HG03175 (cell line): ENCODE measurements around the gene ZAP70.
"Not testable (repeated sequence)": the region's sequence is repeated elsewhere in the genome, so short reads cannot be mapped to it uniquely, and the experiment has no call there.

ENCODE experiments used
- ATAC-seq: cut with Tn5 transposase; IDR thresholded peaks from one replicate; pipeline ENCODE4 v1.9.1; 2021; ENCODE audit warnings: mild to moderate bottlenecking, moderate library complexity; ENCODE audit not compliant: unreplicated experiment

The ZAP70 gene

DNA sequence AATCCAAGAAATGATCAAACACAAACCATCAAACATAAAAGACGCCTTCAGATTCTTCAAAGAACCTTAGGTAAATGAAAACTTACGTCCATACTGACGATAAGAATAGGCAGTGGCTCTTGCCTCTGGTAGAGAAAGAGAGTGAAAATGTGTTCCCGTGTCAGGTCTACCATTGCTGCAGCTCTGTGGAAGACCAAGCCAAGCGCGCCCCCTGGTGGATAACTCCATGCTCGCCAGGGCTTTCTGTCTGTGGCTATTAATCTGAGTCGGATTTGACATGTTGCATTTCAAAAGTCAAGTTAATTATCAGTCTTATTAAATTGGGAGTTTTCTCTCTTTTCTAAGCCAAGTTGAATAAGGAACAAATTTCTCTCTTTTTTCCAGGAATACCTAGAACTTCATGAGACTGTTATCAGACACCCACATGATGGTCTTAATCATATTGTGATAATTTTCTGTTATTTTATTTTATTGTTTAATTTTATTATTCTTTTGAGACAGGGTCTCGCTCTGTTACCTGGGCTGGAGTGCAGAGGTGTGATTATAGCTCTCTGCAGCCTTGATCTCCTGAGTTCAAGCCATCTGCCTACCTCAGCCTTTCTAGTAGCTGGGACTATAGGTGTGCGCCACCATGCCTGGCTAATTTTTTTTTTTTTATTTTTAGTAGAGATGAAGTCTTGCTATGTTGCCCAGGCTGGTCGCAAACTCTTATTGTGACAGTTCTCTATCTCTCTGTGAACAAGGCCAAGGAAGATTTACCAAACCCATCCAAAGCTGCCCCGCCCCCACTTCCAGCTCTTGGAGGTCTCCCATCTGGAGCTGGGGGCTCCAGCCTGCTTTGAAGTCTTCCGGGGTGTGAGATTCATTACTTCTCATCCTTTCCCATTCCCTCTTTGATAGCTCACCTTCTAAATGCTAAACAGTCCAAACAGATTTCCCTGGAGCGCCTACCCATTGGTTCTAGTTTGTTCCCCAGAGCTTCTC, 15.8 kb upstream of the ZAP70 start:
- ATAC-seq, result no peak

DNA sequence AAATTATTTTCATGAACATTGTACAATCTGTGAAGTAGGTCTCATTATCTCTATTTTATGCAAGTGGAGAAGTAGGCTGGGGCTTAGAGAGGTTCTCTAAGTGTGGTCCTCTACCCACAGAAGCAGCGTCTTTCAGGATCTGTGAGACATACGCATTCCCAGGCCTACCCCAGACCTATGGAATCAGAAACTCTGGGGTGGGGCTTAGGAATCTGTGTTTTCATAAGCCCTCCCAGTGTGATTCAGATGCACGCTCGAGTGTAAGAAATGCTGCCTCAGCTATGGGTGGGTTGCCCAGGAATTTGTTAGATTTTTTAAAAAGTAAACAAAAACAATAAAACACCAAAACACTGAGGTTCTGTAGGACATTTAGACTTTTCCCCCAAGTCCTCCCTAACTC, 14.8 kb upstream of the ZAP70 start:
- no peak for ATAC-seq

- ATAC-seq, result no peak
Observed at GRCh38 chr2:97699765-97700444, 13.5 kb upstream of the ZAP70 start.

GRCh38 chr2:97701186-97701585, 12.2 kb upstream of the ZAP70 start:
- ATAC-seq, result no peak

- ATAC-seq, result no peak
Observed at GRCh38 chr2:97701851-97702465, 11.4 kb upstream of the ZAP70 start.

- ATAC-seq, result no peak
Observed at GRCh38 chr2:97702731-97703470, 10.5 kb upstream of the ZAP70 start.

- no peak for ATAC-seq
Observed at GRCh38 chr2:97703741-97704140, 9.6 kb upstream of the ZAP70 start.

GRCh38 chr2:97704989-97705388, 8.4 kb upstream of the ZAP70 start:
- no peak for ATAC-seq

- no peak for ATAC-seq
Observed at GRCh38 chr2:97706112-97706511, 7.3 kb upstream of the ZAP70 start.

DNA sequence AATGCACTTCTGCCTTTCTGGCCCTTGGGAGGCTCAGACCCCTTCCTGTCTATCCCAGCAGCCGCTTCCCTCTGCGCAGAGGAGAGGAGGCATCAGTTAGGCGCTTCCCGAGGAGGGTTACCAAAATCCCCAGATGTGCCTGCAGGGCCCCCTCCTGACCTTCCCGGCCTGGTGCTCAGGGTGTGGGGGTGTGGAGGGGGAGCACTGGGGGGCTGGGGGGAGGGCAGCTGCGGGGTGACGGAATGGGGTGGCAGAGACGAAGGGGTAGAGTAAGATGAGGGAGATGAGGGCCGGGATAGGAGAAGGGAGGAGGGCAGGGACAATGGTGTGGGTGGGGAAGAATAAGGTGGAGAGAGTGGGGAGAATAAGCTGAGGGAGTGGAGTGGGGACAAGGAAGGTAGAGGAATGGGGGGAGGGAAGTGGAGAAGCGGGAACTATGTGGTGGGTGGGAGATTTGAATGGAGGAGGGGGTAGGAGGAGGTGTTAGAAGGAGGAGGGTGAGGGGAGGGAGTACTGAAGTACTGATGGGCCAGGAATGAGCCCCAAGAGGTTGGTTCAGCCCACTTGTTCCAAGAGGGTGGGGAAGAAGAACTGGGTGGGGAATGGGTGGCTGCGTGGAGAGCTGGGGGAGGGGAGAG, 6.5 kb upstream of the ZAP70 start:
- no peak for ATAC-seq

DNA sequence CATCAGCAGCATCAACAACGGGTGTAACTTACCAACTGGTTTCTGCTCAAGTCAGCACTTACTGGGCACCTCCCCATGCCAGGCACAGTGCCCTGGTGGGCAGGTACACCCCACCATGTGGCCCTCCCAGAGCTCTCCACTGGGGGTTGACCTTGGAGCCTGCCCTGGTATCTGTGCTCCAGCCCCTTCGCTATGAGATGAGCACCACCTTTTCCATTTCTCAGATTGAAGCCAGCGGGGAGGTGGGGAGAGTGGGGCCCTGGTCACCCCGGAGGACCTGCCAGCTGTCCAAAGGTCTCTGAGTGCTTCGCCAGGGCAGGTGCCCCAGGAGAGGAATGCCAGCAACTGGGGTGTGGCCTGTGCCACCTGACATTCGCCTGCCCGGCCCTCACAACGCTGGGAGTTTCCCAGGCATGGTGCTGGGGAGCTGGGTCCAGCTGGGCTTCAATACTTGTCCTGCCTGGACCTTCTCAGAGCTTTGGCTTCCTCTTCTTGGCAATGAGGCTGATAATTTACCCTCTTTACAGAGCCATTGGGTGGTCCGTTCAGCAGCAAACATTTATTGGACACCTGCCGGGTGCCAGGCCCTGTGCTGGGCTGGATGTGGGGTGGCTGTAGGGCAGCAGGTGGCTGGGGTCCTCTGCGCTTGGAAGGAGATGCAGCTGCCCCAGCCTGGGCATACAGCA, 5.9 kb upstream of the ZAP70 start:
- ATAC-seq, result no peak

GRCh38 chr2:97708048-97708380, 5.4 kb upstream of the ZAP70 start:
- no peak for ATAC-seq

GRCh38 chr2:97708608-97709007, 4.8 kb upstream of the ZAP70 start:
- no peak for ATAC-seq

DNA sequence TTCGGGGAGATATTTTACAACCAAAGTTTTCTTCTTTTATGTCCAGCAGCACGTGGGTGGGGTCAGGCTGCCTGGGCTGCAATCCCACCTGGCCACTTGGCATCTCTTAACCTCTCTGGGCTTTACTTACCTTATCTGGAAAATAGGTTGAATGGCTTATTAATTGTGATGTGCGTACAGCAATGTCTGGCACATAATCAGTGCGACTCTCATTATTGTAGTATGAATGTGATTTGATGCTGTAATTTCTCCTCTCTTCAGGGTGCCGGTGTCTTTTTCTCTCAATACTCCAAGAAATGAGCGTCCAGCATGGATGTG, 2.0 kb upstream of the ZAP70 start:
- no peak for ATAC-seq

GRCh38 chr2:97712175-97712574, 1.2 kb upstream of the ZAP70 start:
- ATAC-seq, result not testable (repeated sequence)

DNA sequence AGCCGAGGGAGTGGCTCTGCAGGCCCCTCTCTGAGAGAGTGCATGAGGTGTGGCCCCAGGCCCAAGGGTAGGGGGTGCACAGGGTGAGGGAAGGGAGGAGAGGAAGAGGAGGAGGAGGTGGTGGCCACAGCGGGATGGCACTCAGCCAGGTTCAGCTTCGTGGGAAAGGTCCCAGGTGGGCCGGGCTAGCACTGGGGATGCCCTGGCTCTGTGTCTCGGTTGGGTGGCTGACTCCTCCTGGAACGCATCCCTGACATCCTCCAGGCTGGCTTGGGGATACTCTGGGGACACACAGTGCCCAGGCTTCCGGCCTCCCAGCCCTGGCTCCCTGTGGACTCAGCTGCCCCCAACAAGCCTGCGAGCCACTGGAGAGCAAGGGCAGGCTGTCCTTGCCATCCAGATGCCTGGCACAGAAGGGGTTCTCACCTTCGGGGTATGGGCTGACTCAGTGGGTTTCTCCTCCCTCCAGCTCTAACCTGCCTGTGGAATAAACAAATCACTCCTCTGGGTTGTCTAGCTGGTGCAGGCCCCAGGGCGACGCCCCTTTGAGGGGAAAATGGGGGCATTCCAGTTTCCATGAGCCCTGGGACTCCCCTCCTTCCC, 582 bp upstream of the ZAP70 start:
- no peak for ATAC-seq

- no peak for ATAC-seq
Observed at GRCh38 chr2:97714084-97714949, 941 bp downstream of the ZAP70 start.

DNA sequence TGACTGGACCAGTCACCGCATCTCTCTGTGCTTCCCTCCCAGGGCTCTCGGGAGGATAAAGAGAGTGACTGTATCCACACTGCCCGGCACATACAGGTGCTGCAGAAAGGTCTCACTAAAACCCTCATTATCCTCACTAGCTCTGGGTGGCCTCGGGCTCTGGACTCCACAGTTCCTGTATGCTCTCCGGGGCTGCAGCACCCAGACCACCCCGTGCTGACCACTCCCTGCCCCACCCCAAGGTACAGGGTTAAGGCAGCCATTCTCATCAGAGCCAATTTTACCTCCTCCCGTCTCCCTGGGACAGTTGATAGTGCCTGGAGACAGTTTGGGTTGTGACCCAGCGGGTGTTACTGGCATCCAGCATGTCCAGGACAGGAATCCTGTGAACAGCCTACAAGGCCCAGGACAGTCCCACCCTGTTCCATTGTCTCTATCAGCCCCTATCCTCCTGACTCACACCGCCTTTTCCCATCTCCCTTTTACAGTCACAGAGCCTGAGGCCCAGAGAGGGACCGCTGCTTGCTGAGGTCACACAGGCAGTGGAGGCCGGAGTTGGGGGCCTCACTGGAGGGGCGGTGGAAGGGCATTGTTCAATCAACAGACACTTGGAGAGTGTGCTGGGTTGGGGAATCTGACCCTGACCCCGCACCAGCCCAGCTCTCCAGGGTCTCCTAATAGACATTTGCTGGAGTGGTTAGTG, 1.7 kb downstream of the ZAP70 start:
- no peak for ATAC-seq
